ENCODE measurements around the gene CENPS.

GRCh38 chr1:10444795-10445397 lies 14.7 kb downstream of the CENPS start:
- TF ChIP-seq EZH2phosphoT487 (IDR thresholded peaks at IDR 0.05; ENCODE audit: insufficient read depth, low read depth) (no peak), EZH2 (IDR thresholded peaks at IDR 0.05; ENCODE audit: insufficient read depth, poor library complexity, severe bottlenecking) (no peak)
